Measurements from ENCODE around the gene DDX20. TPM values are rescaled to one million over a fixed set of nuclear protein-coding genes. Genes with fewer than 3 reads are reported as not detected.

Gene DDX20, protein sequence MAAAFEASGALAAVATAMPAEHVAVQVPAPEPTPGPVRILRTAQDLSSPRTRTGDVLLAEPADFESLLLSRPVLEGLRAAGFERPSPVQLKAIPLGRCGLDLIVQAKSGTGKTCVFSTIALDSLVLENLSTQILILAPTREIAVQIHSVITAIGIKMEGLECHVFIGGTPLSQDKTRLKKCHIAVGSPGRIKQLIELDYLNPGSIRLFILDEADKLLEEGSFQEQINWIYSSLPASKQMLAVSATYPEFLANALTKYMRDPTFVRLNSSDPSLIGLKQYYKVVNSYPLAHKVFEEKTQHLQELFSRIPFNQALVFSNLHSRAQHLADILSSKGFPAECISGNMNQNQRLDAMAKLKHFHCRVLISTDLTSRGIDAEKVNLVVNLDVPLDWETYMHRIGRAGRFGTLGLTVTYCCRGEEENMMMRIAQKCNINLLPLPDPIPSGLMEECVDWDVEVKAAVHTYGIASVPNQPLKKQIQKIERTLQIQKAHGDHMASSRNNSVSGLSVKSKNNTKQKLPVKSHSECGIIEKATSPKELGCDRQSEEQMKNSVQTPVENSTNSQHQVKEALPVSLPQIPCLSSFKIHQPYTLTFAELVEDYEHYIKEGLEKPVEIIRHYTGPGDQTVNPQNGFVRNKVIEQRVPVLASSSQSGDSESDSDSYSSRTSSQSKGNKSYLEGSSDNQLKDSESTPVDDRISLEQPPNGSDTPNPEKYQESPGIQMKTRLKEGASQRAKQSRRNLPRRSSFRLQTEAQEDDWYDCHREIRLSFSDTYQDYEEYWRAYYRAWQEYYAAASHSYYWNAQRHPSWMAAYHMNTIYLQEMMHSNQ
- total RNA-seq, result 24.5 and 31.6 TPM in 2 replicates

GRCh38 chr1:111755331-111756123, at the start of gene DDX20:
DDX20 (plus strand) TSS chr1:111755901; CDS start chr1:111755925, 24 bp downstream.
- DNase-seq (ENCODE audit: low read depth), result peak; percentile 85
- H3K4me3 ChIP-seq (ENCODE audit: low read depth, low read length), result peak within 1 kb of the TSS; percentile 70
- peak; percentile 77 for TF ChIP-seq CTCF (conservative IDR thresholded peaks at IDR 0.05; ENCODE audit: low read depth, low read length)

DNA sequence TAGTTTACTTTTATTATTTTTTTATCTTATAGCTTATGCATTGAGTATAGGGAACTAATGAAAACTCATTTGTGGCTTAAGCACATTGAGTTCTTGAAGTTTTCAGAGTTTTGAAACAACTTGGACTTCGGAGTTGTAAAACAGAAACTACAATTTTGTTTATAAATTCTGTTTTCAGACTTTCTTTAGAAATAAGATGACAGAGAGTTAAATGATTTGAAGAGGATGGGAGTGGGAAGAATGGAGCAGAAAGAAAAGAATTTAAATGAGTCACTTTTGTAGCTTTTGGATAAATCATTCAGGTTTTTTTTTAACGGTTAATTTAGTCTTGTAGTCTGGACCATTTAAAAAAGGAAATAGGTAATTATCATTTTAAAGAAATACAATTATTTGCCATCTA, 48.8 kb upstream of the DDX20 start:
- H3K4me3 ChIP-seq (ENCODE audit: low read depth, low read length), result no peak overlapping the region
- TF ChIP-seq CTCF (conservative IDR thresholded peaks at IDR 0.05; ENCODE audit: low read depth, low read length), result no peak
- DNase-seq (ENCODE audit: low read depth), result no peak

DNA sequence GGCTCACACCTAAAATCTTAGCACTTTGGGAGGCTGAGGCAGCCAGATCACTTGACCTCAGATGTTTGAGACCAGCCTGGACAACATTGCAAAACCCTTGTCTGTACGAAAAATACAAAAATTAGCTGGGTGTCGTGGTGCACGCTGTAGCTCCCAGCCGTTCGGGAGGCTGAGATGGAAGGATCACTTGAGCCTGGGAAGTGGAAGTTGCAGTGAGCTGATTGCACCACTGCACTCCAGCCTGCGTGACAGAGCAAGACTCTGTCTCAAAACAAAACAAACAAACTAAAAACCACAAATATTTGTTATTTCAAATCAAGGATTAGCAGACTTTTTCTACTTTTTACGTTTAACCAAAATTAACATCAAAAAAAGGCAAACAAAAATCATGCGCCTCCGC, 47.8 kb upstream of the DDX20 start:
- H3K4me3 ChIP-seq (ENCODE audit: low read depth, low read length), result no peak overlapping the region
- DNase-seq (ENCODE audit: low read depth), result no peak
- no peak for TF ChIP-seq CTCF (conservative IDR thresholded peaks at IDR 0.05; ENCODE audit: low read depth, low read length)

GRCh38 chr1:111709986-111710385, 45.7 kb upstream of the DDX20 start:
- no peak for TF ChIP-seq CTCF (conservative IDR thresholded peaks at IDR 0.05; ENCODE audit: low read depth, low read length)
- H3K4me3 ChIP-seq (ENCODE audit: low read depth, low read length), result no peak overlapping the region
- no peak for DNase-seq (ENCODE audit: low read depth)

DNA sequence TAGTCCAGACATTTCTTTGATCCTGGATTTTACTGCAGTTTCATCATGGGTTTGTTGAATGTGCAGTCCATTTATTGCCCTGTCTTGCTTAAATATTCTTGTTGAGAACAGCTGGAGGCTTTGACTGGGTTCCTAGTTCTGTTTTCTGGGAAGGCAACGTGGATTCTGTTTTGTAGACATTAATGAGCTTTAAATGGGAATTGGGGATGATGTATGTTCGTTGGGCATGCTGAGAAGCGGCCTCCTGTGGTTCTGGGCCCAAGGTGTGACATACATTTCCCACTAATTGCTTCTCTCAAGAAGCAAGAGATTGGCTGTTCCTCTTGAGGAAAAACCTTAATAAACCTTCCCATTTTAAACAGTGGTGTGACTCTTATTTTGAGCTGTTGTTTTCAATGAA, 39.4 kb upstream of the DDX20 start:
- H3K4me3 ChIP-seq (ENCODE audit: low read depth, low read length), result no peak overlapping the region
- DNase-seq (ENCODE audit: low read depth), result no peak
- no peak for TF ChIP-seq CTCF (conservative IDR thresholded peaks at IDR 0.05; ENCODE audit: low read depth, low read length)

GRCh38 chr1:111717450-111717849, 38.3 kb upstream of the DDX20 start:
- TF ChIP-seq CTCF (conservative IDR thresholded peaks at IDR 0.05; ENCODE audit: low read depth, low read length), result no peak
- no peak overlapping the region for H3K4me3 ChIP-seq (ENCODE audit: low read depth, low read length)
- no peak for DNase-seq (ENCODE audit: low read depth)
